ENCODE results near the gene CPSF3. TPM values are rescaled to one million over a fixed set of nuclear protein-coding genes. Genes with fewer than 3 reads are reported as not detected.

Gene CPSF3
- total and polyA plus RNA-seq, 9 of the 15 experiments (the other 6 are each of a cell fraction or from before 2014, with no cell fraction given), result 54.2 to 151 (median 94.5) TPM

GRCh38 chr2:9423100-9423921 lies at the start of gene CPSF3, which contains the start of gene ITGB1BP1 (continued):
- TF ChIP-seq TRIM25 (IDR thresholded peaks at IDR 0.05; ENCODE audit: borderline replicate concordance), result no peak
- no peak for TF ChIP-seq ZNF184 (CRISPR knock-in tag; IDR thresholded peaks at IDR 0.05)
- no peak; the same call in 1 of the 2 replicates for TF ChIP-seq STAT6 (CRISPR knock-in tag; IDR thresholded peaks at IDR 0.05)
- no peak for TF ChIP-seq BRF1 (IDR thresholded peaks at IDR 0.05; ENCODE audit: borderline replicate concordance, extremely low read depth, insufficient read length)
- TF ChIP-seq RHOXF2B (CRISPR knock-in tag; conservative IDR thresholded peaks at IDR 0.05), result no peak
- no peak for TF ChIP-seq NKRF (IDR thresholded peaks at IDR 0.05; ENCODE audit: borderline replicate concordance)
- TF ChIP-seq ARID2 (IDR thresholded peaks at IDR 0.05), result no peak
- TF ChIP-seq ZNF395 (CRISPR knock-in tag; IDR thresholded peaks at IDR 0.05), result no peak
- no peak for TF ChIP-seq CHD1 (IDR thresholded peaks at IDR 0.05; ENCODE audit: low read length)
- no peak for TF ChIP-seq PHF21A (IDR thresholded peaks at IDR 0.05; ENCODE audit: borderline replicate concordance, low read depth)
- TF ChIP-seq EZH2 (IDR thresholded peaks at IDR 0.05; ENCODE audit: borderline replicate concordance, low read depth, low read length), result no peak
- TF ChIP-seq ZNF217 (CRISPR knock-in tag; IDR thresholded peaks at IDR 0.05), result no peak
- TF ChIP-seq ZNF644 (tag; IDR thresholded peaks at IDR 0.05; ENCODE audit: low read depth), result no peak
- peak; percentile 95 for TF ChIP-seq CHD2 (IDR thresholded peaks at IDR 0.05; ENCODE audit: low read depth, low read length)
- no peak for TF ChIP-seq LEF1 (IDR thresholded peaks at IDR 0.05)
- TF ChIP-seq CREB1 (IDR thresholded peaks at IDR 0.05), result peak; percentile 63
- TF ChIP-seq CREB1 (CRISPR knock-in tag; IDR thresholded peaks at IDR 0.05), result peak; percentile 73; the same call in 1 of the 2 replicates
- no peak for TF ChIP-seq ZNF134 (CRISPR knock-in tag; conservative IDR thresholded peaks at IDR 0.05)
- TF ChIP-seq LARP7 (IDR thresholded peaks at IDR 0.05), result no peak
- no peak for TF ChIP-seq RFX1 (IDR thresholded peaks at IDR 0.05)
- TF ChIP-seq HDAC3 (IDR thresholded peaks at IDR 0.05; ENCODE audit: borderline replicate concordance, partially characterized antibody), result no peak
- no peak for TF ChIP-seq ZNF408 (CRISPR knock-in tag; IDR thresholded peaks at IDR 0.05; ENCODE audit: low read depth)
